OCI-LY1 (cell line): Measurements from ENCODE around the gene GPR52.

Experiments
- EZH2 ChIP-seq: fragments of 200-600 bp; sonication (generic), shearing (Covaris generic); IDR thresholded peaks from 2 replicates; pipeline ENCODE4 v1.8.0; 2017; ENCODE audit warnings: borderline replicate concordance, mixed run types, mild to moderate bottlenecking, antibody characterized with exemption, low read length, moderate library complexity, mixed read lengths
- TF ChIP-seq, protein P1 (sequence below): fragments of 200-600 bp; sonication (generic), shearing (Covaris generic); IDR thresholded peaks from 2 replicates; pipeline ENCODE4 v1.5.1; 2017; ENCODE audit warnings: mild to moderate bottlenecking, antibody characterized with exemption, low read length, moderate library complexity, mixed read lengths

DNA sequence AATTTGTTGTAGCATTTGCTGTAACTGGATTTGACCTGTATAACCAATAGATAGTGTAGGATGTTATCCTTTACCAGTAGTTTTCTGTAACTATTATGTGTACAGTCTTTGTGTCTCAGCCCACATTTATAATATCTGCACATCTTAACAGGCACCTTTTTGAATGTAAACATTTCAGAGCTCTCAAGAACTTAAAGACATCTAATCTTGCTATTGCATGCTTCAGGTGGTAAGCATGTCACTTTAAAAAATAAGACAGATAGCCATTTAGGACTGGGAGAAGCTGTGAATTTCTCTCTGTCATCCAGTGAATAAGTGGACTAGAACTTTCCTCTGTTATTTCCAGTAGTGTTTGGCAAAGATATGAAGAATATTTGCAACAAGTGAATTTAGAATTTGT is 22.6 kb upstream of the GPR52 start:
- TF ChIP-seq, protein P1, sequence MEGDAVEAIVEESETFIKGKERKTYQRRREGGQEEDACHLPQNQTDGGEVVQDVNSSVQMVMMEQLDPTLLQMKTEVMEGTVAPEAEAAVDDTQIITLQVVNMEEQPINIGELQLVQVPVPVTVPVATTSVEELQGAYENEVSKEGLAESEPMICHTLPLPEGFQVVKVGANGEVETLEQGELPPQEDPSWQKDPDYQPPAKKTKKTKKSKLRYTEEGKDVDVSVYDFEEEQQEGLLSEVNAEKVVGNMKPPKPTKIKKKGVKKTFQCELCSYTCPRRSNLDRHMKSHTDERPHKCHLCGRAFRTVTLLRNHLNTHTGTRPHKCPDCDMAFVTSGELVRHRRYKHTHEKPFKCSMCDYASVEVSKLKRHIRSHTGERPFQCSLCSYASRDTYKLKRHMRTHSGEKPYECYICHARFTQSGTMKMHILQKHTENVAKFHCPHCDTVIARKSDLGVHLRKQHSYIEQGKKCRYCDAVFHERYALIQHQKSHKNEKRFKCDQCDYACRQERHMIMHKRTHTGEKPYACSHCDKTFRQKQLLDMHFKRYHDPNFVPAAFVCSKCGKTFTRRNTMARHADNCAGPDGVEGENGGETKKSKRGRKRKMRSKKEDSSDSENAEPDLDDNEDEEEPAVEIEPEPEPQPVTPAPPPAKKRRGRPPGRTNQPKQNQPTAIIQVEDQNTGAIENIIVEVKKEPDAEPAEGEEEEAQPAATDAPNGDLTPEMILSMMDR: no peak
- no peak for TF ChIP-seq EZH2
